H9 (cell line): ENCODE data around the gene MYO15A. TPM values are rescaled to one million over a fixed set of nuclear protein-coding genes. Genes with fewer than 3 reads are reported as not detected.

Source experiments
- DNase-seq: peaks from one replicate; pipeline ENCODE4 v3.0.0-alpha.2; 2017
- H2AFZ ChIP-seq: one replicate; pipeline ENCODE4 v1.6.1; 2013; ENCODE audit warnings: mild to moderate bottlenecking, low read length, control low read depth, moderate library complexity
- H2AK5ac ChIP-seq: 2 replicates; pipeline ENCODE4 v1.6.1; 2013; ENCODE audit warnings: low read length, control low read depth, mixed read lengths; ENCODE audit not compliant: insufficient read length
- H2BK120ac ChIP-seq: one replicate; pipeline ENCODE4 v1.6.1; 2013; ENCODE audit warnings: low read depth, mild to moderate bottlenecking, low read length, control low read depth, inconsistent platforms; ENCODE audit not compliant: poor library complexity, severe bottlenecking
- H2BK12ac ChIP-seq: 2 replicates; pipeline ENCODE4 v1.6.1; 2013; ENCODE audit warnings: low read length, control low read depth, mixed read lengths, low read depth; ENCODE audit not compliant: insufficient read length
- H2BK15ac ChIP-seq: 2 replicates; pipeline ENCODE4 v1.6.1; 2013; ENCODE audit warnings: low read depth, low read length, control low read depth
- H2BK20ac ChIP-seq: one replicate; pipeline ENCODE4 v1.6.1; 2013; ENCODE audit warnings: low read depth, mild to moderate bottlenecking, low read length, control low read depth, inconsistent platforms; ENCODE audit not compliant: poor library complexity, severe bottlenecking
- H2BK5ac ChIP-seq: 2 replicates; pipeline ENCODE4 v1.6.1; 2013; ENCODE audit warnings: low read length, control low read depth, mixed read lengths; ENCODE audit not compliant: insufficient read length
- H3K14ac ChIP-seq: 2 replicates; pipeline ENCODE4 v1.6.1; 2013; ENCODE audit warnings: low read length, control low read depth; ENCODE audit not compliant: insufficient read depth
- H3K18ac ChIP-seq: 2 replicates; pipeline ENCODE4 v1.6.1; 2013; ENCODE audit warnings: low read depth, mild to moderate bottlenecking, mixed read lengths, low read length, control low read depth; ENCODE audit not compliant: insufficient read length
- H3K23ac ChIP-seq: 2 replicates; pipeline ENCODE4 v1.6.1; 2013; ENCODE audit warnings: low read length, control low read depth, mixed read lengths, low read depth; ENCODE audit not compliant: insufficient read length
- H3K23me2 ChIP-seq: 2 replicates; pipeline ENCODE4 v1.6.1; 2013; ENCODE audit warnings: low read depth, mild to moderate bottlenecking, mixed read lengths, low read length, control low read depth; ENCODE audit not compliant: insufficient read length, poor library complexity, severe bottlenecking
- H3K27ac ChIP-seq: 2 replicates; pipeline ENCODE4 v1.5.1; 2013; ENCODE audit warnings: low read length, control low read depth, mixed read lengths, low read depth; ENCODE audit not compliant: insufficient read length
- H3K27me3 ChIP-seq: 2 replicates; pipeline ENCODE4 v1.6.1; 2013; ENCODE audit warnings: low read length, control low read depth, inconsistent platforms; ENCODE audit not compliant: insufficient read depth
- H3K4ac ChIP-seq: 2 replicates; pipeline ENCODE4 v1.6.1; 2013; ENCODE audit warnings: low read depth, mild to moderate bottlenecking, control low read depth, inconsistent platforms, low read length, moderate library complexity
- H3K4me1 ChIP-seq: 2 replicates; pipeline ENCODE4 v1.6.1; 2013; ENCODE audit warnings: low read length, control low read depth, inconsistent platforms; ENCODE audit not compliant: insufficient read depth
- H3K4me2 ChIP-seq: 2 replicates; pipeline ENCODE4 v1.6.1; 2013; ENCODE audit warnings: low read length, control low read depth, mixed read lengths; ENCODE audit not compliant: insufficient read length, insufficient read depth
- H3K56ac ChIP-seq: 2 replicates; pipeline ENCODE4 v1.6.1; 2013; ENCODE audit warnings: low read depth, mild to moderate bottlenecking, mixed read lengths, low read length, control low read depth; ENCODE audit not compliant: insufficient read length
- H3K79me1 ChIP-seq: 2 replicates; pipeline ENCODE4 v1.6.1; 2013; ENCODE audit warnings: low read depth, mild to moderate bottlenecking, moderate library complexity, low read length, control low read depth, inconsistent platforms; ENCODE audit not compliant: insufficient read depth, poor library complexity, severe bottlenecking
- H3K79me2 ChIP-seq: 2 replicates; pipeline ENCODE4 v1.6.1; 2013; ENCODE audit warnings: low read length, control low read depth, inconsistent platforms; ENCODE audit not compliant: insufficient read depth
- H3K9ac ChIP-seq: 2 replicates; pipeline ENCODE4 v1.6.1; 2013; ENCODE audit warnings: low read length, control low read depth, mixed read lengths; ENCODE audit not compliant: insufficient read length; ENCODE audit errors: extremely low read depth
- H3K9me3 ChIP-seq: one replicate; pipeline ENCODE4 v1.6.1; 2013; ENCODE audit warnings: low read depth, low read length, inconsistent platforms; ENCODE audit not compliant: control insufficient read depth
- H3T11ph ChIP-seq: one replicate; pipeline ENCODE4 v1.6.1; 2013; ENCODE audit warnings: mild to moderate bottlenecking, low read length, control low read depth, inconsistent platforms
- H4K20me1 ChIP-seq: one replicate; pipeline ENCODE4 v1.6.1; 2013; ENCODE audit not compliant: control insufficient read depth, insufficient read length, insufficient read depth
- H4K5ac ChIP-seq: 2 replicates; pipeline ENCODE4 v1.6.1; 2013; ENCODE audit warnings: low read depth, mild to moderate bottlenecking, mixed read lengths, low read length, control low read depth; ENCODE audit not compliant: insufficient read length
- H4K8ac ChIP-seq: replicated peaks from 2 replicates; pipeline ENCODE4 v1.6.1; 2013; ENCODE audit warnings: low read length, control low read depth, mixed read lengths, low read depth; ENCODE audit not compliant: insufficient read length
- H4K91ac ChIP-seq: 2 replicates; pipeline ENCODE4 v1.6.1; 2013; ENCODE audit warnings: low read depth, mild to moderate bottlenecking, moderate library complexity, mixed read lengths, low read length, control low read depth; ENCODE audit not compliant: insufficient read length
- H3K27ac Mint-ChIP-seq, 3 experiments: 2 replicates in 2 of 3; 3 replicates in 1 of 3; pipeline ENCODE4 v1.8.0; 2020 to 2021; ENCODE audit warnings: mixed read lengths in 3 of 3, mild to moderate bottlenecking in 1 of 3, moderate library complexity in 1 of 3
- H3K27me3 Mint-ChIP-seq: 2 replicates; pipeline ENCODE4 v1.8.0; 2021; ENCODE audit warnings: low read depth, mild to moderate bottlenecking, moderate library complexity, mixed read lengths
- H3K36me3 Mint-ChIP-seq, 3 experiments: 2 replicates in 2 of 3; 3 replicates in 1 of 3; pipeline ENCODE4 v1.8.0; 2020 to 2021; ENCODE audit warnings: low read depth in 3 of 3, mixed read lengths in 3 of 3; ENCODE audit not compliant: insufficient read depth in 1 of 3
- H3K4me1 Mint-ChIP-seq, 2 experiments: 2 replicates each; pipeline ENCODE4 v1.8.0; 2020; ENCODE audit warnings: mixed read lengths in 2 of 2
- H3K4me3 Mint-ChIP-seq, 2 experiments: 2 replicates in 1 of 2; 3 replicates in 1 of 2; pipeline ENCODE4 v1.8.0; 2020 to 2021; ENCODE audit warnings: mild to moderate bottlenecking in 2 of 2, mixed read lengths in 2 of 2, moderate library complexity in 1 of 2
- H3K9me3 Mint-ChIP-seq, 2 experiments: 2 replicates in 1 of 2; 3 replicates in 1 of 2; pipeline ENCODE4 v1.8.0; 2020; ENCODE audit warnings: mild to moderate bottlenecking in 2 of 2, mixed read lengths in 2 of 2, moderate library complexity in 1 of 2
- CTCF ChIP-seq: fragments of 200-600 bp; sonication (generic); conservative IDR thresholded peaks from 3 replicates; pipeline ENCODE4 v1.8.0; 2021; ENCODE audit warnings: antibody characterized with exemption, mild to moderate bottlenecking
- WGBS: extraction: QIAGEN DNeasy Blood & Tissue Kit; methylation state at CpG from one replicate; pipeline ENCODE4 v1.1.7; 2013; ENCODE audit warnings: missing lambda C conversion rate, low lambda C conversion rate, mixed read lengths; ENCODE audit not compliant: insufficient read length; ENCODE audit errors: extremely low coverage; 5-methylcytosine and 5-hydroxymethylcytosine counted together
- total RNA-seq: library from RNA; stranded (reverse); gene quantifications from 2 replicates; pipeline ENCODE4 v1.2.1, GENCODE V29; 2021

MYO15A gene
- total RNA-seq, 1 experiment from 2014 or later: 2.5 TPM

- Histone ChIP-seq H2BK20ac (no peak overlapping the region), H3K23me2 (peaks cover 21% of the 10 kb centered on the region), H2BK5ac (no peak overlapping the region), H3K27ac (no peak overlapping the region), H4K8ac (no peak overlapping the region), H3K79me1 (peaks cover 17% of the 10 kb centered on the region), H3K23ac (no peak overlapping the region), H4K20me1 (no peaks in the 10 kb centered on the region), H3T11ph (no peak overlapping the region), H3K4me2 (peak overlapping the region; percentile 72), H3K14ac (no peak overlapping the region), H2BK15ac (no peak overlapping the region), H4K5ac (no peak overlapping the region), H3K79me2 (peaks cover 51% of the 10 kb centered on the region; the same call in 1 of the 2 replicates), H2BK120ac (no peak overlapping the region), H3K56ac (no peak overlapping the region), H2BK12ac (no peak overlapping the region), H2AK5ac (no peak overlapping the region), H3K9me3 (no peaks in the 10 kb centered on the region), H3K18ac (no peak overlapping the region), H3K4ac (no peak overlapping the region), H3K4me1 (peaks cover 9% of the 10 kb centered on the region; the same call in 1 of the 2 replicates), H4K91ac (no peak overlapping the region), H3K27me3 (no peaks in the 10 kb centered on the region), H3K9ac (no peak overlapping the region), H2AFZ (no peak overlapping the region)
- H3K4me3 Mint-ChIP-seq: peak overlapping the region in 1 of 2 experiments; percentile 10; a peak in 2 of 5 replicates
- no CpG with 5 or more reads among the region's 9 CpGs for WGBS
- H3K4me1 Mint-ChIP-seq: peaks cover 40 to 42% of the 10 kb centered on the region in 2 experiments
- TF ChIP-seq CTCF: no peak
- H3K9me3 Mint-ChIP-seq: no peaks in the 10 kb centered on the region; a peak in 1 of 5 replicates
- DNase-seq: no peak
- peaks cover 19 to 57% (median 35%) of the 10 kb centered on the region in 3 experiments; a peak in 6 of 7 replicates for H3K36me3 Mint-ChIP-seq
- H3K27ac Mint-ChIP-seq: peak overlapping the region in 2 of 3 experiments; percentile 51 to 83; a peak in 2 of 7 replicates
- no peaks in the 10 kb centered on the region for H3K27me3 Mint-ChIP-seq
Observed at GRCh38 chr17:18187821-18188761, 79.5 kb downstream of the MYO15A start.
